H1 (cell line): ENCODE data around the gene PARP1. TPM values are rescaled to one million over a fixed set of nuclear protein-coding genes. Genes with fewer than 3 reads are reported as not detected.

ENCODE experiments used
- CTCF ChIA-PET: fragments of 300-600 bp; sonication (Branson Sonifier 250); formaldehyde crosslinking; loops from one replicate; lab custom pipeline; 2021; ENCODE audit not compliant: partially characterized antibody; lab: Charles Lee
- POLR2A ChIA-PET: fragments of 300-600 bp; sonication (Branson Sonifier 250); formaldehyde crosslinking; loops from one replicate; lab custom pipeline; 2021; ENCODE audit warnings: inconsistent platforms; ENCODE audit not compliant: partially characterized antibody; lab: Charles Lee
- DNase-seq, 2 experiments: peaks; one replicate each; pipeline versions ENCODE4 v3.0.0 to v3.0.0-alpha.2; 2010 to 2022; ENCODE audit warnings: low spot score in 2 of 2, low read depth in 1 of 2, mixed read lengths in 1 of 2
- FAIRE-seq: peaks from 2 replicates; lab custom pipeline; 2011; peaks lifted over from hg19 to GRCh38; lab: Jason Lieb, UNC
- H2AFZ ChIP-seq: 2 replicates; pipeline ENCODE4 v1.8.1; 2012; ENCODE audit warnings: low read length, inconsistent platforms
- H2AK5ac ChIP-seq: 2 replicates; pipeline ENCODE4 v1.6.1; 2013; ENCODE audit warnings: low read depth, low read length
- H2BK120ac ChIP-seq: replicated peaks from 2 replicates; pipeline ENCODE3; 2013; ENCODE audit warnings: low read depth, low read length, inconsistent platforms
- H2BK12ac ChIP-seq: 2 replicates; pipeline ENCODE4 v1.6.1; 2013; ENCODE audit warnings: low read depth, low read length
- H2BK15ac ChIP-seq: 2 replicates; pipeline ENCODE4 v1.6.1; 2013; ENCODE audit warnings: low read length
- H2BK20ac ChIP-seq: 2 replicates; pipeline ENCODE4 v1.6.1; 2013; ENCODE audit warnings: low read length
- H2BK5ac ChIP-seq: 2 replicates; pipeline ENCODE4 v1.6.1; 2013; ENCODE audit warnings: low read depth, low read length
- H3K14ac ChIP-seq: 2 replicates; pipeline ENCODE4 v1.6.1; 2013; ENCODE audit warnings: inconsistent platforms; ENCODE audit not compliant: insufficient read length
- H3K18ac ChIP-seq: 2 replicates; pipeline ENCODE4 v1.6.1; 2013; ENCODE audit warnings: low read length; ENCODE audit errors: extremely low read depth
- H3K23ac ChIP-seq: 2 replicates; pipeline ENCODE4 v1.6.1; 2013; ENCODE audit warnings: inconsistent platforms; ENCODE audit not compliant: insufficient read length
- H3K23me2 ChIP-seq: 2 replicates; pipeline ENCODE4 v1.6.1; 2013; ENCODE audit warnings: low read depth, low read length
- H3K27ac ChIP-seq: 2 replicates; pipeline ENCODE4 v1.6.1; 2011; ENCODE audit warnings: low read depth, low read length, inconsistent platforms
- H3K27me3 ChIP-seq, 4 experiments: replicated peaks in 1 of 4; 1 replicate in 1 of 4; 2 replicates in 3 of 4; pipeline versions ENCODE4 v1.6.1 to v1.8.1; 2011 to 2013; ENCODE audit warnings: low read length in 3 of 4, mild to moderate bottlenecking in 3 of 4, inconsistent platforms in 2 of 4, mixed read lengths in 2 of 4, moderate library complexity in 1 of 4; ENCODE audit not compliant: control insufficient read depth in 3 of 4, insufficient read depth in 3 of 4; ENCODE audit errors: extremely low read depth in 1 of 4
- H3K36me3 ChIP-seq, 4 experiments: 2 replicates each; pipeline versions ENCODE4 v1.6.1 to v1.8.1; 2011 to 2013; ENCODE audit warnings: mild to moderate bottlenecking in 4 of 4, low read length in 3 of 4, moderate library complexity in 2 of 4, control low read depth in 1 of 4, inconsistent platforms in 1 of 4; ENCODE audit not compliant: insufficient read depth in 4 of 4, control insufficient read depth in 2 of 4
- H3K4ac ChIP-seq: replicated peaks from 2 replicates; pipeline ENCODE3; 2013; ENCODE audit warnings: low read length, low read depth, mixed read lengths, inconsistent platforms; ENCODE audit not compliant: insufficient read length
- H3K4me1 ChIP-seq, 4 experiments: replicated peaks in 1 of 4; 1 replicate in 1 of 4; 2 replicates in 3 of 4; pipeline versions ENCODE4 v1.6.1 to v1.8.1; 2011 to 2013; ENCODE audit warnings: low read length in 3 of 4, inconsistent platforms in 2 of 4, mixed read lengths in 1 of 4; ENCODE audit not compliant: insufficient read depth in 4 of 4, control insufficient read depth in 3 of 4
- H3K4me2 ChIP-seq, 2 experiments: 2 replicates each; pipeline versions ENCODE4 v1.6.1 to v1.8.1; 2011 to 2013; ENCODE audit warnings: low read depth in 2 of 2, low read length in 2 of 2, control low read depth in 1 of 2, inconsistent platforms in 1 of 2, mild to moderate bottlenecking in 1 of 2; ENCODE audit not compliant: insufficient read depth in 1 of 2
- H3K4me3 ChIP-seq, 4 experiments: fragments of 200-600, 300-600 bp in 1 of 4; sonication (generic), shearing (Covaris generic), sonication (Bioruptor Twin) in 1 of 4; 2 replicates each; pipeline versions ENCODE4 v1.5.1 to v1.8.1; 2011 to 2016; ENCODE audit warnings: low read length in 4 of 4, low read depth in 3 of 4, control low read depth in 2 of 4, inconsistent platforms in 2 of 4, mild to moderate bottlenecking in 2 of 4, mixed read lengths in 1 of 4, moderate library complexity in 1 of 4; ENCODE audit not compliant: insufficient read depth in 2 of 4; ENCODE audit errors: extremely low read depth in 1 of 4
- H3K56ac ChIP-seq: replicated peaks from 2 replicates; pipeline ENCODE3; 2013; ENCODE audit warnings: low read depth, mild to moderate bottlenecking, mixed read lengths, low read length, inconsistent platforms; ENCODE audit not compliant: insufficient read length
- H3K79me1 ChIP-seq: 2 replicates; pipeline ENCODE4 v1.6.1; 2013; ENCODE audit warnings: low read depth, low read length, control low read depth
- H3K79me2 ChIP-seq, 2 experiments: 2 replicates each; pipeline versions ENCODE4 v1.6.1 to v1.8.1; 2012 to 2013; ENCODE audit warnings: low read length in 2 of 2, mild to moderate bottlenecking in 2 of 2, inconsistent platforms in 1 of 2; ENCODE audit not compliant: insufficient read depth in 2 of 2, control insufficient read depth in 1 of 2
- H3K9ac ChIP-seq, 4 experiments: replicated peaks in 1 of 4; 1 replicate in 1 of 4; 2 replicates in 3 of 4; pipeline versions ENCODE4 v1.6.1 to v1.8.1; 2011 to 2013; ENCODE audit warnings: low read depth in 3 of 4, low read length in 3 of 4, control low read depth in 2 of 4, mild to moderate bottlenecking in 2 of 4, moderate library complexity in 2 of 4, inconsistent platforms in 1 of 4; ENCODE audit errors: extremely low read depth in 1 of 4
- H3K9me3 ChIP-seq, 2 experiments: 2 replicates each; pipeline versions ENCODE4 v1.6.1 to v1.8.1; 2012 to 2013; ENCODE audit warnings: mild to moderate bottlenecking in 2 of 2, moderate library complexity in 2 of 2, control low read depth in 1 of 2, inconsistent platforms in 1 of 2, low read depth in 1 of 2, low read length in 1 of 2, mixed read lengths in 1 of 2; ENCODE audit not compliant: insufficient read depth in 2 of 2
- H4K20me1 ChIP-seq, 2 experiments: replicated peaks in 1 of 2; 2 replicates each; pipeline versions ENCODE3 to v1.8.1; 2011 to 2013; ENCODE audit warnings: inconsistent platforms in 2 of 2, low read length in 2 of 2, mild to moderate bottlenecking in 1 of 2; ENCODE audit not compliant: insufficient read depth in 2 of 2, control insufficient read depth in 1 of 2
- H4K5ac ChIP-seq: 2 replicates; pipeline ENCODE4 v1.6.1; 2013; ENCODE audit warnings: low read length, low read depth, mixed read lengths, inconsistent platforms; ENCODE audit not compliant: insufficient read length
- H4K8ac ChIP-seq: 2 replicates; pipeline ENCODE4 v1.8.0; 2013; ENCODE audit warnings: mild to moderate bottlenecking, moderate library complexity, low read length, inconsistent platforms; ENCODE audit not compliant: insufficient read depth; ENCODE audit errors: extremely low read depth
- H4K91ac ChIP-seq: replicated peaks from 2 replicates; pipeline ENCODE3; 2013; ENCODE audit warnings: low read length, mixed read lengths, inconsistent platforms; ENCODE audit not compliant: insufficient read length
- BRCA1 ChIP-seq: IDR thresholded peaks from 2 replicates; pipeline ENCODE4 v1.6.1; 2012; ENCODE audit warnings: low read depth, low read length, improper control_type of control experiment
- CTBP2 ChIP-seq: IDR thresholded peaks from 2 replicates; pipeline ENCODE4 v1.7.0; 2011; ENCODE audit warnings: borderline replicate concordance, mild to moderate bottlenecking, moderate library complexity, mixed read lengths, low read length; ENCODE audit not compliant: insufficient read depth, insufficient read length
- FOSL1 ChIP-seq: IDR thresholded peaks from 2 replicates; pipeline ENCODE4 v1.6.1; 2011; ENCODE audit warnings: mild to moderate bottlenecking, low read depth, low read length, moderate library complexity; ENCODE audit not compliant: insufficient read depth
- RBBP5 ChIP-seq: IDR thresholded peaks from 2 replicates; pipeline ENCODE4 v1.7.1; 2012; ENCODE audit warnings: low read depth, mild to moderate bottlenecking, inconsistent platforms, low read length, moderate library complexity, borderline replicate concordance
- SIRT6 ChIP-seq: IDR thresholded peaks from one replicate; pipeline ENCODE4 v1.7.1; 2012; ENCODE audit warnings: low read length, inconsistent platforms
- TBP ChIP-seq: IDR thresholded peaks from 2 replicates; pipeline ENCODE4 v1.6.1; 2011; ENCODE audit warnings: low read depth, low read length, improper control_type of control experiment
- WGBS, 2 experiments: shearing (Covaris generic) in 1 of 2; methylation state at CpG; one replicate each; pipeline versions ENCODE4 v1.1.6 to v1.1.7; 2013 to 2015; ENCODE audit warnings: low lambda C conversion rate in 2 of 2, mixed read lengths in 2 of 2, inconsistent platforms in 1 of 2, low coverage in 1 of 2, missing lambda C conversion rate in 1 of 2; ENCODE audit not compliant: insufficient replicate concordance in 2 of 2, insufficient coverage in 1 of 2, insufficient read length in 1 of 2; ENCODE audit errors: extremely low coverage in 1 of 2, missing lambda C conversion rate in 1 of 2; 5-methylcytosine and 5-hydroxymethylcytosine counted together
- polyA plus RNA-seq, 7 experiments: library from polyadenylated mRNA; depleted of rRNA in 3 of 7; stranded (reverse) in 5 of 7; unstranded in 2 of 7; fragments of >200 nt in 5 of 7; fragments of 200-250 nt in 2 of 7; gene quantifications; 1 replicate in 5 of 7; 2 replicates in 1 of 7; 4 replicates in 1 of 7; pipeline versions ENCODE4 v1.2.1 to v1.2.3, GENCODE V29; 2011 to 2013; ENCODE audit warnings: missing spikeins in 2 of 7, mixed read lengths in 2 of 7
- total RNA-seq: library from RNA; stranded (reverse); fragmentation: NEBNext Ultra II Directional; extraction: Animal tissue kit (Norgen Biotek cat#: 25700); gene quantifications from 2 replicates; pipeline ENCODE4 v1.2.1, GENCODE V29; 2021

The PARP1 gene
- total and polyA plus RNA-seq, 2 of the 8 experiments (the other 6 are each of a cell fraction or from before 2014, with no cell fraction given) = 416 to 441 TPM

- no peak overlapping the region for H3K4me2 ChIP-seq
- H3K27me3 ChIP-seq = no peaks in the 10 kb centered on the region
- no peak overlapping the region for H4K8ac ChIP-seq
- H3K79me2 ChIP-seq = no peaks in the 10 kb centered on the region
- CTCF ChIA-PET = interaction anchor here (1.0 to 2.1 kb wide), 4 partner anchors 16 to 43 kb away, joined by 3 to 7 read pairs (median 4); partner anchors contain the start of gene PARP1
- H2AK5ac ChIP-seq = no peak overlapping the region
- POLR2A ChIA-PET = interaction anchor here (0.9 to 1.0 kb wide), 3 partner anchors 21 to 315 kb away, joined by 3 read pairs; no protein-coding TSS in a partner anchor
- no peaks in the 10 kb centered on the region for H3K23me2 ChIP-seq
- FAIRE-seq (no peak), DNase-seq (no peak)
- no peaks in the 10 kb centered on the region for H3K9me3 ChIP-seq
- H3K4ac ChIP-seq = no peak overlapping the region
- H3K14ac ChIP-seq = no peak overlapping the region
- H2BK5ac ChIP-seq = no peak overlapping the region
- no peak overlapping the region for H2BK120ac ChIP-seq
- no peak overlapping the region for H3K23ac ChIP-seq
- peaks cover 63 to 100% (median 93%) of the 10 kb centered on the region in 4 experiments for H3K36me3 ChIP-seq
- no peak overlapping the region for H3K4me3 ChIP-seq
- no peak overlapping the region for H2BK12ac ChIP-seq
- H4K91ac ChIP-seq = no peak overlapping the region
- H3K4me1 ChIP-seq = no peaks in the 10 kb centered on the region
- no peak overlapping the region for H2AFZ ChIP-seq
- no peak overlapping the region for H4K5ac ChIP-seq
- no peak overlapping the region for H3K9ac ChIP-seq
- no peak overlapping the region for H3K56ac ChIP-seq
- H4K20me1 ChIP-seq = peaks cover 6 to 7% of the 10 kb centered on the region in 2 experiments
- no peaks in the 10 kb centered on the region for H3K79me1 ChIP-seq
- 86% methylated on average over 7 of the region's 7 CpGs; no CpG with 5 or more reads in 1 of the 2 experiments for WGBS, 2 experiments
- no peak overlapping the region for H3K27ac ChIP-seq
- TF ChIP-seq BRCA1 (no peak), FOSL1 (no peak), RBBP5 (no peak), SIRT6 (no peak), TBP (no peak), CTBP2 (no peak)
- H3K18ac ChIP-seq = no peak overlapping the region
- no peak overlapping the region for H2BK20ac ChIP-seq
- H2BK15ac ChIP-seq = no peak overlapping the region
These were observed 43.4 kb downstream of the PARP1 start for GRCh38 chr1:226364514-226364899.
